SK-N-MC (cell line): ENCODE data around the gene YES1.
"Not testable (repeated sequence)": the region's sequence is repeated elsewhere in the genome, so short reads cannot be mapped to it uniquely, and the experiment has no call there.

Source experiments
- DNase-seq: peaks from one replicate; pipeline ENCODE4 v3.0.0-alpha.2; 2011; ENCODE audit warnings: low read depth, low spot score
- H3K27ac ChIP-seq: fragments of 200-600 bp; sonication (generic); 2 replicates; pipeline ENCODE4 v1.5.1; 2016; ENCODE audit warnings: mixed run types
- H3K36me3 ChIP-seq: fragments of 200-600 bp; sonication (generic); 2 replicates; pipeline ENCODE4 v1.6.1; 2017; ENCODE audit warnings: antibody characterized with exemption, low read length, mixed read lengths; ENCODE audit not compliant: insufficient read depth
- H3K4me3 ChIP-seq: fragments of 200-600 bp; sonication (generic); 2 replicates; pipeline ENCODE4 v1.5.1; 2016
- H3K9ac ChIP-seq: fragments of 200-600 bp; sonication (generic); 2 replicates; pipeline ENCODE4 v1.8.0; 2017; ENCODE audit warnings: mixed run types, mixed read lengths; ENCODE audit not compliant: insufficient read length
- H3K9me3 ChIP-seq: fragments of 200-600 bp; sonication (generic); 2 replicates; pipeline ENCODE4 v1.6.1; 2017; ENCODE audit warnings: low read depth, mild to moderate bottlenecking, antibody characterized with exemption, low read length, moderate library complexity, mixed read lengths
- EZH2 ChIP-seq: fragments of 200-600 bp; sonication (generic); IDR thresholded peaks from one replicate; pipeline ENCODE4 v1.6.1; 2017; ENCODE audit warnings: antibody characterized with exemption
- FOXP2 ChIP-seq: optimal IDR thresholded peaks from 2 replicates; pipeline ENCODE3; 2011; ENCODE audit warnings: mild to moderate bottlenecking, moderate library complexity; ENCODE audit not compliant: insufficient read depth; ENCODE audit errors: extremely low read length, control extremely low read depth
- POLR2AphosphoS5 ChIP-seq: IDR thresholded peaks from 2 replicates; pipeline ENCODE4 v1.6.1; 2012; ENCODE audit warnings: mild to moderate bottlenecking, low read depth, low read length, borderline replicate concordance

The YES1 gene

DNA sequence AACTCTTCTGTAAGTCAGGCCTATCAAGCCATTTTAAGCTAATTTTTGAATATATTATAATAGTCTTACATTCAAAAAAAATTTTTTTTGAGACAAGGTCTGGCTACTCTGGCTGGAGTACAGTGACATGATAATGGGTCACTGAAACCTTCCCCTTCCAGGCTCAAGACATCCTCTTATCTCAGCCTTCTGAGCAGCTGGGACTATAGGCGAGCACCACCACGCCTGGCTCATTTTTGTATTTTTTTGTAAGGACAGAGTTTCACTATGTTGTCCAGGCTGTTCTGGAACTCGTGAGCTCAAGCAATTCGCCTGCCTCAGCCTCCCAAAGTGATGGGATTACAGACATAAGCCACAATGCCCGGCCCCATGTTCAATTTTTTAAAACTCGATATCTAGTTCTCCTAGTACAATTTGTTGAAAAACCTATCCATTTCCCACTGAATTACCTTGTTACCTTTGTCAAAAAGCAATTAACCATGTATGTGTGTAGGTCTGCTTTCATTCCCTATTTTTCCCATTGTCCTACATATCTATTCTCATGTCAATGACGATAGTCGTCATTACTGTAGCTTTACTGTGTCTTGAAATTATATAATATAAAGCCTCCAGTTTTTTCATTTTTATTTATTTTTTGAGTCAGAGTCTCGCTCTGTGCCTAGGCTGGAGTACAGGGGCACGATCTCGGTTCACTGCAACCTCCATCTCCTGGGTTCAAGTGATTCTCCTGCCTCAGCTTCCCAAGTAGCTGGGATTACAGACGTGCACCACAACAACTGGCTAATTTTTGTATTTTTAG lies 44.8 kb downstream of the YES1 start:
- H3K4me3 ChIP-seq = no peak overlapping the region
- no peak overlapping the region for H3K9ac ChIP-seq
- no peak overlapping the region for H3K27ac ChIP-seq
- TF ChIP-seq FOXP2 = no peak
- TF ChIP-seq EZH2 = no peak
- no peak for TF ChIP-seq POLR2AphosphoS5
- no peaks in the 10 kb centered on the region for H3K36me3 ChIP-seq
- DNase-seq = no peak
- no peaks in the 10 kb centered on the region for H3K9me3 ChIP-seq

DNA sequence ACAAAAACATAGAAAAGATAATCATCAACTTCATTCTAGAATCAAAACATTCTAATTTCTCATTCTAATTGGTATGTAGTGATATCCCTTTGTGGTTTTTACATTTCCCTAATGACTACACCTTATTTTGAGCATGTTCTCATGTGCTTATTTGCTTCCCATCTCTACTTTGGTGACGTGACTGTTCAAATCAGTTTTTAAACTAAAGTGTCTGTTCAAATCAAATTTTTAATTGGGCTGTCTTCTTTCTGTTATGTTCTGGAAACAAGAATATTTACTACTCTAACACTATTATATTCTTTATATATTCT lies 45.5 kb downstream of the YES1 start:
- no peak overlapping the region for H3K4me3 ChIP-seq
- TF ChIP-seq EZH2 (no peak), POLR2AphosphoS5 (no peak), FOXP2 (no peak)
- no peak overlapping the region for H3K27ac ChIP-seq
- H3K9me3 ChIP-seq = no peaks in the 10 kb centered on the region
- no peak for DNase-seq
- no peak overlapping the region for H3K9ac ChIP-seq
- no peaks in the 10 kb centered on the region for H3K36me3 ChIP-seq

DNA sequence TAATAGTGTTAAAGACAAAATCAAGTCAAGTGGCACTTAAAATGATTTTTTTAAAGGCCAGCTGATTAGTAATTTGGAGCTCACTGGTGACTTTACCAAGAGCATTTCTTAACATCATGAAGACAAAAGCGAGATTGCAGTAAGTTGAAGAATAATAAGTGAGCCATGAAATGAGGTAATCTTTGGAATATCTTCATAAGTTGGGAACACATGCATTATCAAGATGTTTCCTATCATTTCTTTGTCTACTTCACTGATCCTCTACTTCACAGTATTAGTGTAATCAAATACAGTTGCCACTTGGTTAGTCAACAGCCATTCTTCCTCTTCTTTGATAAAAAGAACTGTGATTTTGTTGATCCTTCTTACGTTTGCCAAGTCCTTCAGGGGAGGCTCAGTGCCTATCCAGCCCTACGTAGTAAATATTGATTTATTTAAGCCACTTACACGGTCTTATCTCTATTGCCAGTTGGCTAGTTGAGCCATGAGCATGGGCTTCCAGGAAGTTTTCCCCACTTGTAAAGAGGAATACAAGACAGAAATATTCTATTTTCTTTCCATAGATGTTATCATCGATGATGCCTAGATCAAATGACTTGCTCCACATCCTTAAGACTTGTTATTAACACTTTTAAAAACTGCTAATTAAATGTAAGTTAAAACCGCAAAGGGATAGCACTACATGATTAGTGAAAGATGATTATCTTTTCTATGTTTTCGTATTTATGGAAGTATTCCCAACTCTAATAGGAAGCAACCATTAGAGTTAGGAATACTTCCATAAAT lies 46.1 kb downstream of the YES1 start:
- Histone ChIP-seq H3K4me3 (no peak overlapping the region), H3K36me3 (no peaks in the 10 kb centered on the region), H3K9ac (no peak overlapping the region), H3K9me3 (no peaks in the 10 kb centered on the region), H3K27ac (no peak overlapping the region)
- DNase-seq = no peak
- no peak for TF ChIP-seq EZH2
- no peak for TF ChIP-seq POLR2AphosphoS5
- TF ChIP-seq FOXP2 = no peak

DNA sequence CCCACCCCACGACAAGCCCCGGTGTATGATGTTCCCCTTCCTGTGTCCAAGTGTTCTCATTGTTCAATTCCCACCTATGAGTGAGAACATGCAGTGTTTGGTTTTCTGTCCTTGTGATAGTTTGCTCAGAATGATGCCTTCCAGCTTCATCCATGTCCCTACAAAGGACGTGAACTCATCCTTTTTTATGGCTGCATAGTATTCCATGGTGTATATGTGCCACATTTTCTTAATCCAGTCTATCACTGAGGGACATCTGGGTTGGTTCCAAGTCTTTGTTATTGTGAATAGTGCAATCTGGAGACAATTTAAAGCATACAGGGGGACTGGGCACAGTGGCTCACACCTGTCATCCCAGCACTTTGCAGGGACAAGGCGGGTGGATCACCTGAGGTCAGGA lies 52.2 kb downstream of the YES1 start:
- not testable (repeated sequence) for H3K9ac ChIP-seq, H3K4me3 ChIP-seq, H3K27ac ChIP-seq, H3K36me3 ChIP-seq, H3K9me3 ChIP-seq, DNase-seq

DNA sequence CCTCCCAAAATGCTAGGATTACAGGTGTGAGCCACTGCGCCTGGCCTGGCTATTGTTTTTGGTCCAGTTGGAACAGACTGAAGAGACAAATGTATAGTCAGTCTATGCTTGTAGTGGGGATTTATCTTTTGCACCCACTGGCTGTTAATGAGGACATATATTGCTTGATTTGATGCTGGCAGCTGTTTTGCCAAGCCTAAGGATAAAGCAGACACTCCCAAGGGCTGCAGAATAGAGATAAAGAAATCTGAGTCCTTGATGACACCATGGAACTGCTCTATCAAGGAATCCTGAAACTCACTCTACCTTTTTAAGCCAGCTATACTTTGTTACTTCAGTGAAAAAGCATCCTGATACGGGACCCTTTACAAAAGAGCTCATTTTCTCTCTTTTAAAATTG lies 56.5 kb downstream of the YES1 start:
- DNase-seq = no peak
- Histone ChIP-seq H3K36me3 (peaks cover 8% of the 10 kb centered on the region; the same call in 1 of the 2 replicates), H3K9me3 (no peaks in the 10 kb centered on the region), H3K4me3 (no peak overlapping the region), H3K27ac (no peak overlapping the region), H3K9ac (no peak overlapping the region)
- TF ChIP-seq EZH2 = no peak
- no peak for TF ChIP-seq FOXP2
- no peak for TF ChIP-seq POLR2AphosphoS5

DNA sequence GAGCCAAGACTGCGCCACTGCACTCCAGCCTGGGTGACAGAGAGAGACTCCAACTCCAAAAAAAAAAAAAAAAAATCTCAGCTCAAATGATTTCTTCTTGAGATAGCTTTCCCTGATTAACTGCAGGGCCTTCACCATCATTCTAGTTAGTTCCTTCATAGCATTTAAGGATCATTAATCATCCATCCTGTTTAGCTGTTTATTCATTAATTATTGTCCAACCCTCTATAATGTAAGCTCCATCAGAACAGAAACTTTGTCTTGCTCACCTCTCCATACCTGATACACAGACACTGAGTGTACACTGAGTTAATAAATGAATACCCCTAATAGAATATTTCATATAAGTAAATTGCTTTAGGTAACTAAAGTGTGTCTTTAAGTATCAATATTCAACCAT lies 57.4 kb downstream of the YES1 start:
- H3K4me3 ChIP-seq = no peak overlapping the region
- H3K9ac ChIP-seq = no peak overlapping the region
- TF ChIP-seq POLR2AphosphoS5 (no peak), FOXP2 (no peak), EZH2 (no peak)
- H3K9me3 ChIP-seq = no peaks in the 10 kb centered on the region
- no peak overlapping the region for H3K27ac ChIP-seq
- H3K36me3 ChIP-seq = peaks cover 14% of the 10 kb centered on the region; the same call in 1 of the 2 replicates
- DNase-seq = no peak

DNA sequence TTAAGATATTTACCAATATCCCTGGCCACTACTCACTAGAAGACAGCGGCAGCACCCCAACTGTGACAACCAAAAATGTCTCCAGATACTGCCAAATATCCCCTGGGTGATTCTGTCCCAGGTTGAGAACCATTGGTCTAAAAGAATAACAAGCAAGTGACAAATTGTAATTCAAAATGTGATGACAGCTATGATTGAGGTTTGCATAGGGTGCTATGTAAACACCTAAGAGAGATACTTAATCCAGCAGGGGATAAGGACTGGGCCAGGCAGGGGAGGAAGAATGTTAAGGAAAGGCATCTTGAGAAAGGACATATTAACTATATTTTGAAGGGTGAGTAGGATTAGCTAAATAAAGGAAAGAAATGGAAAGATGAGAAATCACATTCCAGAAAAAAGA lies 61.6 kb downstream of the YES1 start:
- no peak overlapping the region for H3K9ac ChIP-seq
- no peaks in the 10 kb centered on the region for H3K9me3 ChIP-seq
- TF ChIP-seq EZH2 (no peak), FOXP2 (no peak), POLR2AphosphoS5 (no peak)
- no peak for DNase-seq
- H3K36me3 ChIP-seq = peaks cover 14% of the 10 kb centered on the region; the same call in 1 of the 2 replicates
- no peak overlapping the region for H3K27ac ChIP-seq
- H3K4me3 ChIP-seq = no peak overlapping the region

DNA sequence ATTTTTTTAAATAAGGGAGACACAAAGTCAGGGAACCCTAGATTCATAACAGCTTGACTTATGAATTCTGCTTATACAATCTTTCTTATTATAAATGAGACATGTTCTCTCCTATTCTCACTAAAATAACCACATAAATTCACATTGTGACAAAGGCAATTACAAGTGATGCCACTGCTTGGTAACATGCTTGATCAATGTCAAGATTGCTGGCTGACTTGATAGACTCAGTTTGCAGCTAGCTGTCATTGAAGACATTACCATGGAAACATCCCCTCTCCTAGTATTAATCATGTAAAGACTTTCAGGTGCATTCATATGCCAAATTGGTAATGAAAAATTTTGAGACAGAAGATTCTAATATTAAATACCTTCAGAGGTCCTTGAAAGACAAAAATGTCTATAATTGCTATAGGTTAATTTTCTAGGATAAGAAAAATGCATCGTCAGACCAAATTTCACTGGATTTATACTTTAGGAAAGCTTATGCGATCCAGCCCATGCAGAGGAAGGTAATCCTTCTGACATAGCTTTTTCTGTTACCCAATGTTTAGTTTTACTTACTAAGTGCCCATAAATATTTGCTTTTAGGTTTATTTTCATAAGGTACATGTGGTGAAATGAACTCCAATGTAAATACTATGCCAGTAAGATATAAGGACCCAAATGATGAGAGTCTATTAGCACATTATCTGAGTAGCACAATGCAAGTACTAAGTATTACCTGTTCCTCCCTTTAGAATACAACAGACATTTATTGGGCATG lies 67.0 kb downstream of the YES1 start:
- Histone ChIP-seq H3K36me3 (peaks cover 14% of the 10 kb centered on the region), H3K9ac (no peak overlapping the region), H3K27ac (no peak overlapping the region), H3K9me3 (no peaks in the 10 kb centered on the region), H3K4me3 (no peak overlapping the region)
- TF ChIP-seq FOXP2 = no peak
- no peak for TF ChIP-seq EZH2
- TF ChIP-seq POLR2AphosphoS5 = no peak
- no peak for DNase-seq
